HEK293 (cell line): ENCODE data around the gene TNFRSF21.

Experiments
- CTCF ChIA-PET: fragments of 350-600 bp; formaldehyde crosslinking; extraction: SDS; loops from one replicate; lab custom pipeline; 2021; ENCODE audit warnings: antibody characterized with exemption; lab: Yijun Ruan, JAX
- POLR2A ChIA-PET: fragments of 300-600 bp; formaldehyde crosslinking; extraction: SDS; loops from one replicate; lab custom pipeline; 2020; ENCODE audit warnings: antibody characterized with exemption, inconsistent platforms; lab: Yijun Ruan, JAX
- H3K27ac ChIP-seq: fragments of 200-500 bp; sonication (Bioruptor generic); 2 replicates; pipeline ENCODE4 v1.5.1; 2014; ENCODE audit warnings: low read depth, low read length, control low read depth, inconsistent platforms; ENCODE audit errors: extremely low read depth
- H3K36me3 ChIP-seq, 2 experiments: fragments of 200-500 bp in 1 of 2; sonication (Bioruptor generic) in 1 of 2; 1 replicate in 1 of 2; 2 replicates in 1 of 2; pipeline ENCODE4 v1.5.1; 2014 to 2017; ENCODE audit warnings: inconsistent platforms in 2 of 2, low read length in 2 of 2; ENCODE audit not compliant: control insufficient read depth in 2 of 2, insufficient read depth in 1 of 2
- H3K4me1 ChIP-seq: fragments of 200-500 bp; sonication (Bioruptor generic); 2 replicates; pipeline ENCODE4 v1.5.1; 2014; ENCODE audit warnings: mild to moderate bottlenecking, low read length, inconsistent platforms; ENCODE audit not compliant: control insufficient read depth, insufficient read depth
- H3K4me3 ChIP-seq: 2 replicates; pipeline ENCODE4 v1.5.1; 2011; ENCODE audit warnings: low read depth, mild to moderate bottlenecking, control low read depth, low read length, moderate library complexity
- H3K9me3 ChIP-seq: fragments of 200-500 bp; sonication (Bioruptor generic); 2 replicates; pipeline ENCODE4 v1.5.1; 2014; ENCODE audit warnings: low read depth, low read length, inconsistent platforms; ENCODE audit not compliant: control insufficient read depth, insufficient read depth
- EGR2 ChIP-seq: fragments of 450-650 bp; formaldehyde crosslinking; IDR thresholded peaks from 2 replicates; pipeline ENCODE4 v1.5.1; 2016; ENCODE audit warnings: low read depth, missing biosample characterization, missing genetic modification characterization
- HOXC10 ChIP-seq: sonication (generic); formaldehyde crosslinking; IDR thresholded peaks from 2 replicates; pipeline ENCODE4 v1.8.1; 2023; ENCODE audit warnings: mild to moderate bottlenecking, missing genetic modification reagents
- PRDM1 ChIP-seq: fragments of 450-650 bp; formaldehyde crosslinking; IDR thresholded peaks from 2 replicates; pipeline ENCODE4; 2016; ENCODE audit warnings: missing biosample characterization, missing genetic modification characterization
- SCRT1 ChIP-seq: fragments of 450-650 bp; formaldehyde crosslinking; IDR thresholded peaks from 2 replicates; pipeline ENCODE4 v1.5.1; 2016; ENCODE audit warnings: missing biosample characterization, missing genetic modification characterization, borderline replicate concordance
- ZBTB17 ChIP-seq: fragments of 450-650 bp; formaldehyde crosslinking; IDR thresholded peaks from 2 replicates; pipeline ENCODE4 v1.5.1; 2016; ENCODE audit warnings: missing biosample characterization, missing genetic modification characterization
- ZFP41 ChIP-seq: fragments of 450-650 bp; formaldehyde crosslinking; IDR thresholded peaks from 2 replicates; pipeline ENCODE4 v1.5.1; 2016; ENCODE audit warnings: missing biosample characterization, missing genetic modification characterization, borderline replicate concordance
- ZNF10 ChIP-seq: fragments of 450-650 bp; formaldehyde crosslinking; IDR thresholded peaks from 2 replicates; pipeline ENCODE4 v1.5.1; 2017; ENCODE audit warnings: missing biosample characterization, missing genetic modification characterization
- ZNF157 ChIP-seq: fragments of 450-650 bp; formaldehyde crosslinking; IDR thresholded peaks from 2 replicates; pipeline ENCODE4 v1.5.1; 2016; ENCODE audit warnings: missing biosample characterization, missing genetic modification characterization
- ZNF184 ChIP-seq: fragments of 450-650 bp; IDR thresholded peaks from 2 replicates; pipeline ENCODE4 v1.5.1; 2018; ENCODE audit warnings: missing biosample characterization, mild to moderate bottlenecking, missing genetic modification characterization
- ZNF19 ChIP-seq: fragments of 450-650 bp; formaldehyde crosslinking; IDR thresholded peaks from 2 replicates; pipeline ENCODE4; 2016; ENCODE audit warnings: missing biosample characterization, missing genetic modification characterization, low read depth
- ZNF426 ChIP-seq: fragments of 450-650 bp; formaldehyde crosslinking; IDR thresholded peaks from 2 replicates; pipeline ENCODE4 v1.5.1; 2017; ENCODE audit warnings: missing biosample characterization, missing genetic modification characterization, mild to moderate bottlenecking, inconsistent platforms, moderate library complexity
- ZNF571 ChIP-seq: fragments of 450-650 bp; formaldehyde crosslinking; IDR thresholded peaks from 2 replicates; pipeline ENCODE4 v1.5.0; 2017; ENCODE audit warnings: missing biosample characterization, missing genetic modification characterization
- ZNF596 ChIP-seq: fragments of 450-650 bp; IDR thresholded peaks from 2 replicates; pipeline ENCODE4 v1.5.0; 2018; ENCODE audit warnings: missing biosample characterization, mild to moderate bottlenecking, missing genetic modification characterization, moderate library complexity
- ZNF626 ChIP-seq: fragments of 450-650 bp; sonication (Bioruptor Pico); formaldehyde crosslinking; IDR thresholded peaks from 2 replicates; pipeline ENCODE4 v1.5.1; 2018; ENCODE audit warnings: missing biosample characterization, missing genetic modification characterization, inconsistent platforms
- ZNF677 ChIP-seq: fragments of 450-650 bp; IDR thresholded peaks from 2 replicates; pipeline ENCODE4 v1.5.0; 2018; ENCODE audit warnings: missing biosample characterization, mild to moderate bottlenecking, missing genetic modification characterization, moderate library complexity
- ZNF776 ChIP-seq: fragments of 450-650 bp; formaldehyde crosslinking; IDR thresholded peaks from 2 replicates; pipeline ENCODE4 v1.5.0; 2017; ENCODE audit warnings: missing biosample characterization, missing genetic modification characterization, borderline replicate concordance
- ZSCAN23 ChIP-seq: fragments of 450-650 bp; formaldehyde crosslinking; IDR thresholded peaks from 2 replicates; pipeline ENCODE4 v1.5.1; 2016; ENCODE audit warnings: missing biosample characterization, missing genetic modification characterization
- TF ChIP-seq, protein P1 (sequence below): fragments of 450-650 bp; formaldehyde crosslinking; IDR thresholded peaks from 2 replicates; pipeline ENCODE4 v1.5.1; 2016; ENCODE audit warnings: missing biosample characterization, missing genetic modification characterization
- TF ChIP-seq, protein P2 (sequence below): fragments of 450-650 bp; formaldehyde crosslinking; IDR thresholded peaks from 2 replicates; pipeline ENCODE4 v1.5.1; 2016; ENCODE audit warnings: missing biosample characterization, missing genetic modification characterization, borderline replicate concordance
- TF ChIP-seq, protein P3 (sequence below): fragments of 450-650 bp; formaldehyde crosslinking; IDR thresholded peaks from 2 replicates; pipeline ENCODE4 v1.5.1; 2016; ENCODE audit warnings: missing biosample characterization, missing genetic modification characterization

Gene TNFRSF21

DNA sequence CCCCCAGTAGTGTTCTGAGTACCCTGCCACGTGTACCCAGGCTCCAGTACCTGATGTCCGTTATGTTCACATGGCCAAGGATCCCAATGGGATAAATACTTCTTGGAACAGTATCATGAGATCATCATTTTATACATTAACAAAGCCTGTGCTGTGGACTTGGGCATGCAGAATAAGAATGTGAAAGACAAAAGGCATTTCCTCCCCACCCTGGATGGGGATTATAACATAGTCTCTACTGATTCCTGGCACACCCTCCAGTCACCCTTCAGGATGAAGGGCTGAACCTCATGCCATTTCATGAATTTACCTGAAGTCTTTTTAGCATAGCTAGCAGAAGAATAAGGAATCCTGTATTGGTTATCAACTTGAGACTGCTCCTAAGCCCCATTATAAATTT lies 2.8 kb downstream of the TNFRSF21 start (continued):
- TF ChIP-seq ZNF571 (no peak), ZBTB17 (tag by site-specific recombination) (no peak), ZNF426 (tag by site-specific recombination) (no peak), ZNF776 (tag by site-specific recombination) (no peak), ZNF157 (tag by site-specific recombination) (no peak), ZNF596 (no peak), PRDM1 (no peak), HOXC10 (CRISPR knock-in tag) (no peak)
- TF ChIP-seq, protein P1, sequence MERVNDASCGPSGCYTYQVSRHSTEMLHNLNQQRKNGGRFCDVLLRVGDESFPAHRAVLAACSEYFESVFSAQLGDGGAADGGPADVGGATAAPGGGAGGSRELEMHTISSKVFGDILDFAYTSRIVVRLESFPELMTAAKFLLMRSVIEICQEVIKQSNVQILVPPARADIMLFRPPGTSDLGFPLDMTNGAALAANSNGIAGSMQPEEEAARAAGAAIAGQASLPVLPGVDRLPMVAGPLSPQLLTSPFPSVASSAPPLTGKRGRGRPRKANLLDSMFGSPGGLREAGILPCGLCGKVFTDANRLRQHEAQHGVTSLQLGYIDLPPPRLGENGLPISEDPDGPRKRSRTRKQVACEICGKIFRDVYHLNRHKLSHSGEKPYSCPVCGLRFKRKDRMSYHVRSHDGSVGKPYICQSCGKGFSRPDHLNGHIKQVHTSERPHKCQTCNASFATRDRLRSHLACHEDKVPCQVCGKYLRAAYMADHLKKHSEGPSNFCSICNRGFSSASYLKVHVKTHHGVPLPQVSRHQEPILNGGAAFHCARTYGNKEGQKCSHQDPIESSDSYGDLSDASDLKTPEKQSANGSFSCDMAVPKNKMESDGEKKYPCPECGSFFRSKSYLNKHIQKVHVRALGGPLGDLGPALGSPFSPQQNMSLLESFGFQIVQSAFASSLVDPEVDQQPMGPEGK (tag by site-specific recombination): no peak
- TF ChIP-seq, protein P2, sequence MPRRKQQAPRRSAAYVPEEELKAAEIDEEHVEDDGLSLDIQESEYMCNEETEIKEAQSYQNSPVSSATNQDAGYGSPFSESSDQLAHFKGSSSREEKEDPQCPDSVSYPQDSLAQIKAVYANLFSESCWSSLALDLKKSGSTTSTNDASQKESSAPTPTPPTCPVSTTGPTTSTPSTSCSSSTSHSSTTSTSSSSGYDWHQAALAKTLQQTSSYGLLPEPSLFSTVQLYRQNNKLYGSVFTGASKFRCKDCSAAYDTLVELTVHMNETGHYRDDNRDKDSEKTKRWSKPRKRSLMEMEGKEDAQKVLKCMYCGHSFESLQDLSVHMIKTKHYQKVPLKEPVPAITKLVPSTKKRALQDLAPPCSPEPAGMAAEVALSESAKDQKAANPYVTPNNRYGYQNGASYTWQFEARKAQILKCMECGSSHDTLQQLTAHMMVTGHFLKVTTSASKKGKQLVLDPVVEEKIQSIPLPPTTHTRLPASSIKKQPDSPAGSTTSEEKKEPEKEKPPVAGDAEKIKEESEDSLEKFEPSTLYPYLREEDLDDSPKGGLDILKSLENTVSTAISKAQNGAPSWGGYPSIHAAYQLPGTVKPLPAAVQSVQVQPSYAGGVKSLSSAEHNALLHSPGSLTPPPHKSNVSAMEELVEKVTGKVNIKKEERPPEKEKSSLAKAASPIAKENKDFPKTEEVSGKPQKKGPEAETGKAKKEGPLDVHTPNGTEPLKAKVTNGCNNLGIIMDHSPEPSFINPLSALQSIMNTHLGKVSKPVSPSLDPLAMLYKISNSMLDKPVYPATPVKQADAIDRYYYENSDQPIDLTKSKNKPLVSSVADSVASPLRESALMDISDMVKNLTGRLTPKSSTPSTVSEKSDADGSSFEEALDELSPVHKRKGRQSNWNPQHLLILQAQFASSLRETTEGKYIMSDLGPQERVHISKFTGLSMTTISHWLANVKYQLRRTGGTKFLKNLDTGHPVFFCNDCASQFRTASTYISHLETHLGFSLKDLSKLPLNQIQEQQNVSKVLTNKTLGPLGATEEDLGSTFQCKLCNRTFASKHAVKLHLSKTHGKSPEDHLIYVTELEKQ (tag by site-specific recombination): no peak

DNA sequence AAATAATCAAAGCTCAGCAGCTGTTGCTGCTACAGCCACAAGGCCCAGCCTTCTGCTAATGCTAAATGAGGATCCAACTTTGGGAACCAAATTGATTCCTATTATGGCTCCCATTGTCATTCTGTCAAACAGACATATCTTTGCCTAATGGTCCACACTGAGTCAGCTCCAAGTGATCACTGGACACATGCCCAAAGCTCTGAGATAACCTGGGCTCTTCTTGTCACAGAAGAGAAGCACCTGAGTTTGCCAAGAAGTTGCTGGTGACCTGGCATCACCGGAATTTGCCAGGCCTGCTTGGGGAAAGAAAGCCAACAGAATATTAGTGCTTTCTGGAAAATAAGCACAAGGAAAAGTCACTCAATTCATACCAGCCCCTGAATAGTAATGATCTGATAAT lies 5.8 kb downstream of the TNFRSF21 start:
- Histone ChIP-seq H3K4me3 (no peak overlapping the region), H3K4me1 (peaks cover 10% of the 10 kb centered on the region), H3K36me3 (no peaks in the 10 kb centered on the region), H3K9me3 (no peaks in the 10 kb centered on the region), H3K27ac (no peak overlapping the region)
- ChIA-PET CTCF (interaction anchor here (0.6 to 16.8 kb wide), 2 partner anchors 208 to 679 kb away, joined by 5 to 230 read pairs; no protein-coding TSS in a partner anchor), POLR2A (no interaction called here)
- TF ChIP-seq ZNF626 (tag by site-specific recombination) (no peak), ZNF677 (tag by site-specific recombination) (no peak), ZNF184 (tag by site-specific recombination) (no peak), EGR2 (tag by site-specific recombination) (no peak), ZSCAN23 (no peak), ZNF19 (tag by site-specific recombination) (no peak), SCRT1 (tag by site-specific recombination) (no peak), ZNF10 (tag by site-specific recombination) (no peak), ZFP41 (tag by site-specific recombination) (no peak)
- TF ChIP-seq, protein P3, sequence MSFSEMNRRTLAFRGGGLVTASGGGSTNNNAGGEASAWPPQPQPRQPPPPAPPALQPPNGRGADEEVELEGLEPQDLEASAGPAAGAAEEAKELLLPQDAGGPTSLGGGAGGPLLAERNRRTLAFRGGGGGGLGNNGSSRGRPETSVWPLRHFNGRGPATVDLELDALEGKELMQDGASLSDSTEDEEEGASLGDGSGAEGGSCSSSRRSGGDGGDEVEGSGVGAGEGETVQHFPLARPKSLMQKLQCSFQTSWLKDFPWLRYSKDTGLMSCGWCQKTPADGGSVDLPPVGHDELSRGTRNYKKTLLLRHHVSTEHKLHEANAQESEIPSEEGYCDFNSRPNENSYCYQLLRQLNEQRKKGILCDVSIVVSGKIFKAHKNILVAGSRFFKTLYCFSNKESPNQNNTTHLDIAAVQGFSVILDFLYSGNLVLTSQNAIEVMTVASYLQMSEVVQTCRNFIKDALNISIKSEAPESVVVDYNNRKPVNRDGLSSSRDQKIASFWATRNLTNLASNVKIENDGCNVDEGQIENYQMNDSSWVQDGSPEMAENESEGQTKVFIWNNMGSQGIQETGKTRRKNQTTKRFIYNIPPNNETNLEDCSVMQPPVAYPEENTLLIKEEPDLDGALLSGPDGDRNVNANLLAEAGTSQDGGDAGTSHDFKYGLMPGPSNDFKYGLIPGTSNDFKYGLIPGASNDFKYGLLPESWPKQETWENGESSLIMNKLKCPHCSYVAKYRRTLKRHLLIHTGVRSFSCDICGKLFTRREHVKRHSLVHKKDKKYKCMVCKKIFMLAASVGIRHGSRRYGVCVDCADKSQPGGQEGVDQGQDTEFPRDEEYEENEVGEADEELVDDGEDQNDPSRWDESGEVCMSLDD (tag by site-specific recombination): no peak
